HG03565 (cell line): ENCODE data around the gene OGFR.

Experiments used
- ATAC-seq: cut with Tn5 transposase; IDR thresholded peaks from one replicate; pipeline ENCODE4 v1.9.1; 2021; ENCODE audit warnings: mild to moderate bottlenecking, moderate library complexity; ENCODE audit not compliant: unreplicated experiment

The OGFR gene

GRCh38 chr20:62804627-62805154, at the start of gene OGFR:
Gene OGFR (plus strand): TSS chr20:62804835. CDS start chr20:62804860, 25 bp downstream.
- no peak for ATAC-seq

DNA sequence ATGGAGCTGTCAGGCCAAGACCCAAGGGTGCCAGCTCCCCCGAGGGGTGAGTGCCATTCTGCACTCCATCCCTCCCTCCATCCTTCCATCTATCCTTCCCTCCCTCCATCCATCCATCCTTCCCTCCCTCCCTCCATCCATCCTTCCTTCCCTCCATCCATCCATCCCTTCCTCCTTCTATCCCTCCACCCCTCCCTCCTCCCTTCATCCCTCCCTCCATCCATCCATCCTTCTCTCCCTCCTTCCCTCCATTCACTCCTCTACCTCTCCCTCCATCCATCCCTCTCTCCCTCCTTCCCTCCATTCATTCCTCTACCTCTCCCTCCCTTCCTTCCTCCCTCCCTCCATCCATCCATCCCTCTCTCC, 49.7 kb upstream of the OGFR start:
- ATAC-seq, result no peak

- no peak for ATAC-seq
These were observed 48.6 kb upstream of the OGFR start for GRCh38 chr20:62755817-62756724.

GRCh38 chr20:62758226-62758912, 46.3 kb upstream of the OGFR start:
- no peak for ATAC-seq

DNA sequence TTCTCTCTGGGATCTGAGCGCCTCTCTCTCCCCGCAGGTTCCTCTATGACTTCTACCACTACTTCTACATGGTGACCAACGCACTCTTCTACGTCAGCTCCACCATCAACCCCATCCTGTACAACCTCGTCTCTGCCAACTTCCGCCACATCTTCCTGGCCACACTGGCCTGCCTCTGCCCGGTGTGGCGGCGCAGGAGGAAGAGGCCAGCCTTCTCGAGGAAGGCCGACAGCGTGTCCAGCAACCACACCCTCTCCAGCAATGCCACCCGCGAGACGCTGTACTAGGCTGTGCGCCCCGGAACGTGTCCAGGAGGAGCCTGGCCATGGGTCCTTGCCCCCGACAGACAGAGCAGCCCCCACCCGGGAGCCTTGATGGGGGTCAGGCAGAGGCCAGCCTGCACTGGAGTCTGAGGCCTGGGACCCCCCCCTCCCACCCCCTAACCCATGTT, 44.6 kb upstream of the OGFR start:
- ATAC-seq, result no peak

DNA sequence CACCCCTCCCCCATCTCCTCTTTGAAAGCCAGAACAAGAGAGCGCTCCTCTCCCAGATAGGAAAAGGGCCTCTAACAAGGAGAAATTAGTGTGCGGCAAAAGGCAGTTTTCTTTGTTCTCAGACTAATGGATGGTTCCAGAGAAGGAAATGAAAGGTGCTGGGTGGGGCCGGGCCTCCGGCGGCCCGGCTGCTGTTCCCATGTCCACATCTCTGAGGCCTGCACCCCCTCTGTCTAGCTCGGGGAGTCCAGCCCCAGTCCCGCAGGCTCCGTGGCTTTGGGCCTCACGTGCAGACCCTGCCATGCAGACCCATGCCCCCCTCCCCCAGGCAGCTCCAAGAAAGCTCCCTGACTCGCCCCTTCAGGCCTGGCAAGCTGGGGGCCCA, 44.2 kb upstream of the OGFR start:
- ATAC-seq, result no peak

GRCh38 chr20:62760856-62761758, 43.5 kb upstream of the OGFR start:
- no peak for ATAC-seq

- ATAC-seq, result no peak
These were observed 42.9 kb upstream of the OGFR start for GRCh38 chr20:62761759-62762131.

- ATAC-seq, result no peak
These were observed 42.3 kb upstream of the OGFR start for GRCh38 chr20:62762376-62762775.

DNA sequence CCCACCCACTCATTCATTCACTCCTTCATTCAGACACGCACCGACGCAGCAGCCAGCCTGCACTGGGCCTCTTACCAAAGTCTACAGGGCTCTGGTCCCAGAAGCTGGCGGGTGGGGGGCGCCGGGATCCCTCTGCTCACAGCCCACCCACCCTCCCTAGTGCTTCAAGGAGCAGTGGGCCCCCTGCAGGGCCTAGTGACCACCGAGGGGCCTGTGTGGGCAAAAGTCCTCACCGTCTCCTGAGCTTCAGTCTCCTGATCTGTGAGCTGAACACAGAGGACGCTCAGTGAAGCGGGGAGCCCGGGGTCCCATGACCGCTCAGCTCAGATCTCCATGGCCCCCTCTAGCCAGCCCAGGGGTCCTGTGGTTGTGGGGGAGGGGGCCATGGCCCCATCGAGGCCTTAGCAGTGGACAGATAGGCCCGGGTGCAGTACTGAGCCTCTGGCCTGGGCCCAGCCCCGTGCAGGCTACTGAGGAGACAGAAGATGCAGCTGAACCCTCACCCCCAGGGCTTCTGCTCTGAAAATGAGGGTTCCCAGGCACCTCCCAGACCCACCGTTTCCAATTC, 41.8 kb upstream of the OGFR start:
- ATAC-seq, result no peak

DNA sequence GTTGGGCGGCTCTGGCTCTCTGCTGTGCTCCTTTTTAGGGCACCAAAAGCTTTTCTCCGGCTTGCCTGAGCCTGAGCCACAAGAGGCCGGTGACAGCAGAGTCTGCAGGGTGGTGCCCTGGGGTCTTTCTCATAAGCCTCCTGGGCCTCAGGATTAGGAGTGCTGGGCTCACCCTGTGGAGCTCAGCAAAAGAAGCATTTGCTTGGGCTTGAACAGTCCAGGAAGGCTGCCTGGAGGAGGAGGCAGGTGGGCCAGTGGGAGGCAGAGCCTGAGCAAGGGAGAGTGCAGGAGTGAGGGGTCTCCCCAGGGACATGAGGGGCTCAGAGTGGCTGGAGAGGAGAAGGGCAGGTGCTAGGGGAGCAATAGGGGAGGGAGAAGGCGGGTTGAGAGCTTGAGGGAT, 41.2 kb upstream of the OGFR start:
- no peak for ATAC-seq

GRCh38 chr20:62764156-62764935, 40.3 kb upstream of the OGFR start:
- no peak for ATAC-seq

GRCh38 chr20:62765021-62765420, 39.6 kb upstream of the OGFR start:
- no peak for ATAC-seq

- ATAC-seq, result no peak
These were observed 39.1 kb upstream of the OGFR start for GRCh38 chr20:62765432-62766070.

DNA sequence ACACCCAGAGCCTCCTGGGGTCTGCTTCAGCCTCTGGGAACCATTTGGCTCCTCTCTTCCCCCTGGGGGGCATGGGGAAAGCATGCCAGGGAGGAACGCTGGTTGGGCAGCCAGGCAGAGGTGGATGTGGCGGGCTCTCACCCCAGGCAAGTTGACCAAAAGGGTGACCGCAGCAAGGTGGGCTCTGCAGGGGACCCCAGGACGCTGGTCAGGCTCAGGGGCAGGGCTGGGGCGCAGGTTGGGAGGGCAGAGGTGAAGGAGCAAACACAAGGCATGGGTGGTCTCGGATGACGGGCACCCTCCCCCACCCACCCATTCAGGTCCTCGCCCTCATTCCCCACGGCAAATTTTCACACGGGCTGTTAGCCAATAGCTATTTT, 38.6 kb upstream of the OGFR start:
- ATAC-seq, result no peak

GRCh38 chr20:62766716-62767115, 37.9 kb upstream of the OGFR start:
- ATAC-seq, result no peak

DNA sequence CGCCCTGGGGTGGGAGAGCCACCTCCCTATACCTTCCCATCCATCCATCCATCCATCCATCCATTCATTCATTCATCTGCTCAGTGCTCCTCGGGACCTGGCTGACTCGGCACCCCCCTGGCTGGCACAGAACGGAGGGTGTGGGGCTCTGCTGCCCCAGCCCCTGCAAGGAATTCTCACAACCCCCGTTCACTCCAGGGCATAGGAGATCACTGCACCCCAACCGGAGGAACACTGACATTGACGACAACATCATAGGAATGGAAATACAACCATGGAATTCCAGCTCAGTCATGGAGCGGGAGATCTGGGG, 36.4 kb upstream of the OGFR start:
- no peak for ATAC-seq

- ATAC-seq, result no peak
These were observed 35.9 kb upstream of the OGFR start for GRCh38 chr20:62768551-62769287.
